ENCODE measurements around the gene LRIF1.
"Not testable (repeated sequence)": the region's sequence is repeated elsewhere in the genome, so short reads cannot be mapped to it uniquely, and the experiment has no call there.

The LRIF1 gene

DNA sequence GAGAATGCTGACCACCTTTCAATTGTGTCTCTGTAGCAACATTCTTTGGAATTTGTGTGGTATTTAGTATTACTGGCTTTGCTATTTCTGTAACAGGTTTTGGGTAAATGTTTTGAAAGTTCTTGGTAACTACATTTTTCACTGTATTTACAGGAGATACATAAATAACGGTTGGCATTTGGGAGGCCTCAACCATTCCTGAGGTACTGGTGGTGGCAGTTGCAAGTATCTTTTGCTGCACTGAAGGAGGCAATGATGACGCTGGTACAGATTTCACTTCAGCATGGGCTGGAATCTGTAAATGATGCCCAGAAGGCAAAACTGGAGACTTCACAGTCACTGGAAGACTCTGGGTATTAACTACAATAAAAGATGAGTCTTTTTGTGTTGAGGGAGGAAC, 11.7 kb downstream of the LRIF1 start:
- DNase-seq, result no peak

DNA sequence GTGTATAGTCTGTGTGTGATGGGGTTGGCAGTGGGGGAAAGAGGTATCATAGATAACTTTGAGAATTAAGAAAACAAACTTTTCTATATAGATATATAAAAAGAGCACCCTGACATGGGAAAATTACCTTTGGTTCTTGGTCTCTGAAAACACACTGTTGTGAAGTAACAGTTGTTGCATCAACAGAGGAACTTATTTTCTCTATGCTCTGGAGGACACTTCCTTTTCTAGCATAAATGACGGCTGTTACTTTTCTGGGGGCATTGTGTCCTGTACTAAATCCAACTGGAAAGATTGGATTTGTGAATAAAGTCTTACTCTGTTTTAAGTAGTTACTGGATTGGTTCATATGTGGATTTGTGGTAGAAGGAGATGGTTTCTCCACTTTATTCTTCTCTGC, 12.6 kb downstream of the LRIF1 start:
- DNase-seq, result no peak

- DNase-seq, result no peak
These were observed 15.5 kb downstream of the LRIF1 start for GRCh38 chr1:110948038-110948810.

- DNase-seq, result no peak
These were observed 18.1 kb downstream of the LRIF1 start for GRCh38 chr1:110945626-110946025.

DNA sequence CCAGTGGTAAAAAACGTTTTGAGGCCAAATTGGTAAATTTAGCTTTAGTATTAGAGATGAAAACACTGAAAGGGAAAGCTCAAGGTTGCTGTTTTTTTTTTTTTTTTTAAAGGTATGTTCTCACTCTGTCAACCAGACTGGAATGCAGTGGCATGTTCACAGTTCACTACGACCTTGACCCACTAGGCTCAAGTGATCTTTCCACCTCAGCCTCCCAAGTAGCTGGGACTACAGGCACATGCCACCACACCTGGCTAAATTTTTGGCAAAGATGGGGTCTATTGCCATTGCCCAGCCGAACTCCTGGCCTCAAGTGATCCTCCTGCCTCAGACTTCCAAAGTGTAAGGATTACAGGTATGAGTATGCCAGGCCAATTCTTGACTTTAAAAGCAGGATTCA, 18.9 kb downstream of the LRIF1 start:
- no peak for DNase-seq

GRCh38 chr1:110936567-110936966, 27.2 kb downstream of the LRIF1 start:
- DNase-seq, result no peak

DNA sequence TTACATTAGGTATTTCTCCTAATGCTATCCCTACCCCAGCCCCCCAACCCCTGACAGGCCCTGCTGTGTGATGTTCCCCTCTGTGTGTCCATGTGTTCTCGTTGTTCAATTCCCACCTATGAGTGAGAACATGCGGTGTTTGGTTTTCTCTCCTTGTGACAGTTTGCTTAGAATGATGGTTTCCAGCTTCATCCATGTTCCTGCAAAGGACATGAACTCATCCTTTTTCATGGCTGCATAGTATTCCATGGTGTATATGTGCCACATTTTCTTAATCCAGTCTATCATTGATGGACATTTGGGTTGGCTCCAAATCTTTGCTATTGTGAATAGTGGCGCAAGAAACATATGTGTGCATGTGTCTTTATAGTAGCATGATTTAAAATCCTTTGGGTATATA, 32.6 kb downstream of the LRIF1 start:
- DNase-seq, result not testable (repeated sequence)

DNA sequence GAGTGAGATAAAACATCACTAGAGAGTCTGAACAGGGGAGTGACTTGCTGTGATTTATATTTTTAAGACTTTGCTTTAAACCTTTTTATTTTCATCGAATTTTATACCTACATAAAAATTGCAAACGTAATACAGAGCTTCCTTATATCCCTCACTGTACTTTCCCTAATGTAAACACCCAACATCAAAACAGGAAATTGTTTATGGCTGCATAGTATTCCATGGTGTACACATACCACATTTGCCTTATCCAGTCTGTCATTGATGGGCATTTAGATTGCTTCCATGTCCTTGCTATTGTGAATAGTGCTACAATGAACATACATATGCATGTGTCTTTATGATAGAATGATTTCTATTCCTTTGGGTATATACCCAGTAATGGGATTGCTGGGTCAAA, 34.8 kb downstream of the LRIF1 start:
- no peak for DNase-seq

GRCh38 chr1:110928191-110928590, 35.5 kb downstream of the LRIF1 start:
- DNase-seq, result no peak

GRCh38 chr1:110927484-110928075, 36.1 kb downstream of the LRIF1 start:
- DNase-seq, result no peak

GRCh38 chr1:110921953-110922352, 41.8 kb downstream of the LRIF1 start:
- DNase-seq, result no peak

DNA sequence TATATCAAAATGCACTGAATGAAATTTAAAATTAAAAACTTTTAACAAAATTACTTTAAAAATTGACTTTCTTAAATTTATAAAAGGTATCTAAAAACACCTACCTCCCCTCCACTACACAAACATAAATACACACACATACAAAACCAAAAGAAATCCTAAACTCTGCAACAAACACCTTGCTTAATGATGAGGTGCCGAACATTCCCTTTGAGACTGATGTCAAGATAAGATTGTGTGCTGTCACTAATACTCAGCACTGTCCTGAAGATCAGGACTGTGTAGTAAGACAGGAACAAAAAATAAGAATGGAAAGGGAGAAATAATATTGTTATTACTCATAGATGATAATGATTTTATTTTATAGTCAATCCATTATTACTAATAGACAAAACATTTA, 45.7 kb downstream of the LRIF1 start:
- DNase-seq, result no peak

- no peak for DNase-seq
These were observed 46.9 kb downstream of the LRIF1 start for GRCh38 chr1:110916669-110917306.

- no peak for DNase-seq
These were observed 47.5 kb downstream of the LRIF1 start for GRCh38 chr1:110916274-110916668.

GRCh38 chr1:110915804-110916203, 47.9 kb downstream of the LRIF1 start:
- DNase-seq, result no peak

DNA sequence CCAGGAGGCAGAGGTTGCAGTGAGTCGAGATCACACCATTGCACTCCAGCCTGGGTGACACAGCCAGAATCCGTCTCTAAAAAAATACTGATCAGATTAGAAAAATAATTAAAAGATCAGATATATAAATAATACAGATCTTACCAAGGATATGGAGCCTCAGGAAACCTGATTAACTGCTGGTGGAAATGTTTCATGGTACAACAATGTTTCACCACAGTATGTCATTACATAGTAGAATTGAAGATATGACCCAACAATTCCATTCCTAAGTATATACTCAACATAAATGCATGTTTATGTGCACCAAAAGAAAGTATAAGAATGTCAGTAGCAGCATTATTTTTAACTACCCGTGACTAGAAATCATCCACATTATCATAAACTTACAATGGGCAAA, 49.0 kb downstream of the LRIF1 start:
- DNase-seq, result no peak

DNA sequence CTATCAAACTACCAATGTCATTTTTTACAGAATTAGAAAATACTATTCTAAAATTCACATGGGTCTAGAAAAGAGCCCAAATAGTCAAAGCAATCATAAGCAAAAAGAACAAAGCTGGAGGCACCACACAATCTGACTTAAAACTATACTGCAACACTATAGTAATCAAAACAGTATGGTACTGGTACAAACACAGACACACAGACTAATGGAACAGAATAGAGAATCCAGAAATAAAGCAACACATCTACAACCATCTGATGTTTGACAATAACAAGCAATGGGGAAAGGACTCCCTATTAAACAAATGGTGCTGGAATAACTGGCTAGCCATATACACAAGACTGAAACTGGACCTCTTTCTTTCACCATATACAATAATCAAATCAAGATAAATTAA, 50.9 kb downstream of the LRIF1 start:
- no peak for DNase-seq

- no peak for DNase-seq
These were observed 59.7 kb downstream of the LRIF1 start for GRCh38 chr1:110903853-110904500.

GRCh38 chr1:110902820-110903463, 60.8 kb downstream of the LRIF1 start:
- no peak for DNase-seq

- DNase-seq, result no peak
These were observed 64.3 kb downstream of the LRIF1 start for GRCh38 chr1:110899458-110899843.

DNA sequence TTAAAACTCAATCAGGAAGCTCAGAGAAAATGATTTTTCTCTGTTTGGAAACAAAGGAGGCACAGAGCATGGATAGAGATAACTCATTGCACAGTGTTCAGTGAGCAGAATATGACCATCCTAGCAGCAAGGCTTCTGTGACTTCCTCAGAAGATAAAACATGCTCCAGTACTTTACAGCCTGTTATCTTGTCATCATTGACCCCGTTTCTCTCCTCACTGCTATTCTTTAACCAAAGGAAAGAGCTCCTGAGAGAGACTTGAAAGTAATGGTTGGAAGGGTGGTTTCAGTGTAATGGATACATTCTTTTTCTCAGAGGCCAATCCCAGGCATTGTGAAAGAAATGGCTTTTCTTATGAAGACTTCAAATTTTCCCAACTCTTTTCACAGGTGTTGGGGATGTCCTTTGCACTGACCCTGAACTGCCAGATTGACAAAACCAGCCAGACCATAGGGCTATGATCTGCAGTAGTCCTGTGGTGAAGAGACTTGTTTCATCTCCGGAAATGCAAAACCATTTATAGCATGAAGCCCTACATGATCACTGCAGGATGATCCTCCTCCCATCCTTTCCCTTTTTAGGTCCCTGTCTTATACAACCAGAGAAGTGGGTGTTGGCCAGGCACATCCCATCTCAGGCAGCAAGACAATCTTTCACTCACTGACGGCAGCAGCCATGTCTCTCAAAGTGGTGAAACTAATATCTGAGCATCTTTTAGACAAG, 64.8 kb downstream of the LRIF1 start:
- no peak for DNase-seq

GRCh38 chr1:110897681-110898080, 66.0 kb downstream of the LRIF1 start:
- no peak for DNase-seq

All from right kidney (tissue), 1 donor.